ENCODE data around the gene IL12RB1.

DNA sequence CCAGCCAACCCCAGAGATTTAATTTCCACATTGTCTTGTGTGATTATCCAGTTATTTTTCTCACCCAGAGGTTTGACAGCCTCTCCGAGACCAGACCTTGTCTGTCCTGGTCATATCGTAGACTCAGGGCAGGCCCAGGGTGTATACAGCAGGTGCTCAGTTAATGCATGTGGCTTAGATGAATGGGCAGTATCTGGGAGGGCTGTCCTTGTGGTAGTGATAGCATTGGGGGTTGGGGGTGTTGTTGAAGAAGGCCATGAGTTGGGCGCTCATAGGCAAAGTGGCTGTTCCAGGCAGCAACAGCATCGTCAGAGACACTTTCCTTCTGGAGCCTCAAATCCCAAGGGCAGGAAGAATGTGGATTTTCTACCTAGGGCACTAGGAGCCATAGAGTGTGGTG is 27.7 kb upstream of the IL12RB1 start:
- TF ChIP-seq, protein P1, sequence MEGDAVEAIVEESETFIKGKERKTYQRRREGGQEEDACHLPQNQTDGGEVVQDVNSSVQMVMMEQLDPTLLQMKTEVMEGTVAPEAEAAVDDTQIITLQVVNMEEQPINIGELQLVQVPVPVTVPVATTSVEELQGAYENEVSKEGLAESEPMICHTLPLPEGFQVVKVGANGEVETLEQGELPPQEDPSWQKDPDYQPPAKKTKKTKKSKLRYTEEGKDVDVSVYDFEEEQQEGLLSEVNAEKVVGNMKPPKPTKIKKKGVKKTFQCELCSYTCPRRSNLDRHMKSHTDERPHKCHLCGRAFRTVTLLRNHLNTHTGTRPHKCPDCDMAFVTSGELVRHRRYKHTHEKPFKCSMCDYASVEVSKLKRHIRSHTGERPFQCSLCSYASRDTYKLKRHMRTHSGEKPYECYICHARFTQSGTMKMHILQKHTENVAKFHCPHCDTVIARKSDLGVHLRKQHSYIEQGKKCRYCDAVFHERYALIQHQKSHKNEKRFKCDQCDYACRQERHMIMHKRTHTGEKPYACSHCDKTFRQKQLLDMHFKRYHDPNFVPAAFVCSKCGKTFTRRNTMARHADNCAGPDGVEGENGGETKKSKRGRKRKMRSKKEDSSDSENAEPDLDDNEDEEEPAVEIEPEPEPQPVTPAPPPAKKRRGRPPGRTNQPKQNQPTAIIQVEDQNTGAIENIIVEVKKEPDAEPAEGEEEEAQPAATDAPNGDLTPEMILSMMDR (IDR thresholded peaks at IDR 0.05): no peak
- TF ChIP-seq POLR2A (IDR thresholded peaks at IDR 0.05): no peak

Data from adrenal gland (tissue), 5 donors.